Sigmoid colon (tissue), 7 donors: ENCODE measurements around the gene MS4A8. TPM values are rescaled to one million over a fixed set of nuclear protein-coding genes. Genes with fewer than 3 reads are reported as not detected.

Experiments
- DNase-seq: peaks from one replicate; pipeline ENCODE4 v3.0.0-alpha.2; 2019
- H3K27ac ChIP-seq, 4 donors: fragments of 200-600 bp; sonication (generic); one replicate each; pipeline ENCODE4 v1.5.1; 2016 to 2019; ENCODE audit warnings: mild to moderate bottlenecking in 1 of 4
- H3K27me3 ChIP-seq, 3 donors: fragments of 200-600 bp; sonication (generic); one replicate each; pipeline ENCODE4 v1.5.1; 2019; ENCODE audit warnings: mild to moderate bottlenecking in 1 of 3
- H3K36me3 ChIP-seq, 4 donors: fragments of 200-600 bp; sonication (generic); one replicate each; pipeline ENCODE4 v1.5.1; 2016 to 2019
- H3K4me1 ChIP-seq, 4 donors: fragments of 200-600 bp; sonication (generic); one replicate each; pipeline ENCODE4 v1.5.1; 2017 to 2019
- H3K4me3 ChIP-seq, 4 donors: fragments of 200-600 bp; sonication (generic); one replicate each; pipeline ENCODE4 v1.5.1; 2017 to 2019; ENCODE audit warnings: mild to moderate bottlenecking in 2 of 4, moderate library complexity in 1 of 4
- H3K9me3 ChIP-seq, 4 donors: fragments of 200-600 bp in 3 of 4; sonication (generic) in 3 of 4; one replicate each; pipeline versions ENCODE4 v1.5.1 to v1.6.1; 2013 to 2019
- EP300 ChIP-seq, 4 donors: sonication (generic); formaldehyde crosslinking; IDR thresholded peaks; one replicate each; pipeline ENCODE4 v1.6.1; 2017; ENCODE audit warnings: antibody characterized with exemption in 4 of 4
- POLR2A ChIP-seq, 2 donors: fragments of 450-650 bp; IDR thresholded peaks; one replicate each; pipeline ENCODE4 v1.6.1; 2016; ENCODE audit warnings: antibody characterized with exemption in 2 of 2, mild to moderate bottlenecking in 2 of 2, moderate library complexity in 2 of 2
- POLR2AphosphoS5 ChIP-seq, 4 donors: sonication (generic); formaldehyde crosslinking; IDR thresholded peaks; one replicate each; pipeline ENCODE4 v1.6.1; 2017; ENCODE audit warnings: antibody characterized with exemption in 4 of 4
- WGBS, 2 donors: extraction: QIAGEN DNeasy Blood & Tissue Kit; methylation state at CpG; one replicate each; pipeline ENCODE4 v1.1.7; 2013; 5-methylcytosine and 5-hydroxymethylcytosine counted together
- intact Hi-C: fragments of 100-400 bp; cut with DNase I; formaldehyde crosslinking; loops from one replicate; pipeline ENCODE4 v1.15.1; 2023
- polyA plus RNA-seq, 3 donors: library from polyadenylated mRNA; stranded (reverse); fragments of 200-250 nt; gene quantifications; one replicate each; pipeline ENCODE4 v1.2.3, GENCODE V29; 2013
- total RNA-seq, 4 donors: library from RNA; depleted of rRNA; stranded (reverse); fragments of >200 nt; gene quantifications; one replicate each; pipeline ENCODE4 v1.1.0, GENCODE V29; 2016
- TF ChIP-seq, protein P1 (sequence below), 4 experiments: fragments of 450-650 bp in 3 of 4; fragments of 200-600 bp in 1 of 4; IDR thresholded peaks; one replicate each; pipeline ENCODE4 v1.5.1; 2016 to 2019; ENCODE audit warnings: antibody characterized with exemption in 4 of 4, mild to moderate bottlenecking in 3 of 4, moderate library complexity in 2 of 4
- donor health status: healthy with polysubstance abuse.
- donor health status: Bipolar disorder and iron deficiency.
- donor health status: healthy.

The MS4A8 gene
- total and polyA plus RNA-seq, 7 donors = 3.6 to 9.6 (median 4.4) TPM; not detected in 4

DNA sequence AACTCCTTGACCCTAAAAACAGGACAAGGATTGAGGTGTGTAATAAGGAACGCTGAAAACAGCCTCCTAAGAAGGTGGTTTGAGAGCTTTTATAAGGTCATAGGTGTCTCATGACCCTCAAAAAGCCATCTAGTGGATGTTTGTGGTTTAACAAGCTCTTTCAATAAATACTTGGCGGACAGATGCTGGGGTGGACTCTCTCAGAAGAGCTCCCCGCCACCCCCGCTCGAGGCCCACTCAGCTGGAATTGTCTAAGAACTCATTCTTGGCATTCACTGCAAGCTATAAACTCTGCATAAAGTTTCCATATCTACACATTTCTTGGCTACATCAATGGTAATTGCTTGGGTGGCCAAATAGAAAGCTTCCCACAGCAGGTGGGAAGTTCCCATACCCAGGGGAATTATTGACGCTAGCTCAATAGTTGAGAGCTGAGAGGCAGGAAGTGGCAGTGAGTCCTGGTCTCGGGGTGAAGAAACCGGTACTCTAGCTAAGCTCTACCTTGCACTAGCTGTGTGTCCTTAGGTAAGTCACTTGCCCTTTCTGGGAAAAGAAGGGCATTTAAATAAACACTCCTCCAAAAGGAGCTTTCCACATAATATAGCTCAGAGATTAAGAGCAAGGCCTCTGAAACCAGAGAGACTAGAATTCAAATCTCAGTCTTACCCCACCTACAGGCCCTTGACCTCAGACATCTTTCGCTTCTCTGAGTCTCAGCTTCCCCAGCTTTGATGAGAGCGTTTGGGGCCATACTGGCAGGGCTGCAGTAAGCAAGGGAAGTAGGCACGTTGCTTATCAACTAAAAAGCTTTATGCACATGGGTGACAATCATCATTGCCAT, 63.7 kb downstream of the MS4A8 start:
- no peak overlapping the region for H3K27ac ChIP-seq
- no peaks in the 10 kb centered on the region for H3K36me3 ChIP-seq
- 62 to 63% methylated on average over 11 of the region's 11 CpGs for WGBS, 2 donors
- no peaks in the 10 kb centered on the region for H3K4me1 ChIP-seq
- intact Hi-C loops = no loop called here
- H3K9me3 ChIP-seq = no peaks in the 10 kb centered on the region
- DNase-seq = no peak
- H3K27me3 ChIP-seq = peaks cover 0 to 15% (median 0%) of the 10 kb centered on the region in 3 donors
- TF ChIP-seq POLR2AphosphoS5 (IDR thresholded peaks at IDR 0.05) (no peak), EP300 (IDR thresholded peaks at IDR 0.05) (no peak), POLR2A (IDR thresholded peaks at IDR 0.05) (no peak)
- TF ChIP-seq, protein P1, sequence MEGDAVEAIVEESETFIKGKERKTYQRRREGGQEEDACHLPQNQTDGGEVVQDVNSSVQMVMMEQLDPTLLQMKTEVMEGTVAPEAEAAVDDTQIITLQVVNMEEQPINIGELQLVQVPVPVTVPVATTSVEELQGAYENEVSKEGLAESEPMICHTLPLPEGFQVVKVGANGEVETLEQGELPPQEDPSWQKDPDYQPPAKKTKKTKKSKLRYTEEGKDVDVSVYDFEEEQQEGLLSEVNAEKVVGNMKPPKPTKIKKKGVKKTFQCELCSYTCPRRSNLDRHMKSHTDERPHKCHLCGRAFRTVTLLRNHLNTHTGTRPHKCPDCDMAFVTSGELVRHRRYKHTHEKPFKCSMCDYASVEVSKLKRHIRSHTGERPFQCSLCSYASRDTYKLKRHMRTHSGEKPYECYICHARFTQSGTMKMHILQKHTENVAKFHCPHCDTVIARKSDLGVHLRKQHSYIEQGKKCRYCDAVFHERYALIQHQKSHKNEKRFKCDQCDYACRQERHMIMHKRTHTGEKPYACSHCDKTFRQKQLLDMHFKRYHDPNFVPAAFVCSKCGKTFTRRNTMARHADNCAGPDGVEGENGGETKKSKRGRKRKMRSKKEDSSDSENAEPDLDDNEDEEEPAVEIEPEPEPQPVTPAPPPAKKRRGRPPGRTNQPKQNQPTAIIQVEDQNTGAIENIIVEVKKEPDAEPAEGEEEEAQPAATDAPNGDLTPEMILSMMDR (IDR thresholded peaks at IDR 0.05) = no peak
- no peak overlapping the region for H3K4me3 ChIP-seq

DNA sequence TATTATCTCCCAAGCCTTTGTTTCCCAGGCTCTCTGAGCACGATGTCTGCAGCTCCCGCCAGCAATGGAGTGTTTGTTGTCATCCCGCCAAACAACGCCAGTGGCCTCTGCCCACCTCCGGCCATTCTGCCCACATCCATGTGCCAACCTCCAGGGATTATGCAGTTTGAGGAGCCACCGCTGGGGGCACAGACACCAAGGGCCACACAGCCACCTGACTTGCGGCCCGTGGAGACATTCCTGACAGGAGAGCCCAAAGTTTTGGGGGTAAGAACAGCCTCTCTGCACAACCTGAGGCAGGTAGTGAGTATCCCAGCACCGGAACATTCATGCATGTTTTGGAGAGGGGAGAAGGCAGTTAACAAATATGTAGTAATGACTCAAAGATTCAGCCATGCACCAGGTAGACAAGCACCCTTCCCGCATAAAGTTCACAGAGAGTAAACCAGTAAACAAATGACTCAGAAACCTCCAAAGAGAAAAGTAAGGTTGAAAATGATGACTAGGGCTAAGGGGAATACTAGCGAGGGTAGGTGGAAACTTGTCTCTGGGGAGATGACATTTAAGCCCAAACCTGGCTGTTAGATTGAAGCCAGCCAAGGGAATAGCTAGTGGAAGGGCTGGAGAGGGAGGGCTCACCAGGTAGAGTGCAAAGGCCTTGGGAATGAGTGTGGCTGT, 64.4 kb downstream of the MS4A8 start:
- H3K36me3 ChIP-seq = no peaks in the 10 kb centered on the region
- H3K27me3 ChIP-seq = peaks cover 0 to 15% (median 0%) of the 10 kb centered on the region in 3 donors
- TF ChIP-seq EP300 (IDR thresholded peaks at IDR 0.05) (no peak), POLR2A (IDR thresholded peaks at IDR 0.05) (no peak), POLR2AphosphoS5 (IDR thresholded peaks at IDR 0.05) (no peak)
- TF ChIP-seq, protein P1 (IDR thresholded peaks at IDR 0.05) = no peak
- intact Hi-C loops = no loop called here
- H3K4me3 ChIP-seq = no peak overlapping the region
- WGBS, 2 donors = 86 to 87% methylated on average over 11 of the region's 11 CpGs
- H3K9me3 ChIP-seq = no peaks in the 10 kb centered on the region
- no peak overlapping the region for H3K27ac ChIP-seq
- no peaks in the 10 kb centered on the region for H3K4me1 ChIP-seq
- DNase-seq = no peak

DNA sequence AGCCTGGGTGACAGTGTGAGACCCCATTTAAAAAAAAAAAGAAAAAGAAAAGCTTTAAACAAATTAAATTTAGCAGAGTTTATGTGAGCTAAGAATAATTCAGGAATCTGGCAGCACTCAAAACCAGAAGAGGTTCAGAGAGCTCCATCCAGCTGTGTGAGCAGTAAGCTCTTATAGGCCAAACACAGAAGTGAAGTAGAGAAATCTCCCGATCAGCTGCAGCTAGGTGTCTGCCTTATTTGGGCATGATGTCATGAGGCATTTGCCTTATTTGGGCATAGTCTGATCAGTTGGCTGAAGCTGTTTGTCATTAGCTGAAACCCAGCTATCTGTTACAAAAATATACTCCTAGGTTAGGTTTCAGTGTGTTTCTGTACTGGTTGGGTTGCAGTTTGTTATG, 65.5 kb downstream of the MS4A8 start:
- Histone ChIP-seq H3K4me3 (no peak overlapping the region), H3K36me3 (no peaks in the 10 kb centered on the region), H3K4me1 (no peaks in the 10 kb centered on the region), H3K27ac (no peak overlapping the region), H3K27me3 (peaks cover 0 to 15% (median 0%) of the 10 kb centered on the region in 3 donors), H3K9me3 (no peaks in the 10 kb centered on the region)
- WGBS, 2 donors = 31 to 45% methylated on average over 1 of the region's 1 CpG
- TF ChIP-seq POLR2AphosphoS5 (IDR thresholded peaks at IDR 0.05) (no peak), EP300 (IDR thresholded peaks at IDR 0.05) (no peak), POLR2A (IDR thresholded peaks at IDR 0.05) (no peak)
- TF ChIP-seq, protein P1 (IDR thresholded peaks at IDR 0.05) = no peak
- no peak for DNase-seq
- intact Hi-C loops = no loop called here

DNA sequence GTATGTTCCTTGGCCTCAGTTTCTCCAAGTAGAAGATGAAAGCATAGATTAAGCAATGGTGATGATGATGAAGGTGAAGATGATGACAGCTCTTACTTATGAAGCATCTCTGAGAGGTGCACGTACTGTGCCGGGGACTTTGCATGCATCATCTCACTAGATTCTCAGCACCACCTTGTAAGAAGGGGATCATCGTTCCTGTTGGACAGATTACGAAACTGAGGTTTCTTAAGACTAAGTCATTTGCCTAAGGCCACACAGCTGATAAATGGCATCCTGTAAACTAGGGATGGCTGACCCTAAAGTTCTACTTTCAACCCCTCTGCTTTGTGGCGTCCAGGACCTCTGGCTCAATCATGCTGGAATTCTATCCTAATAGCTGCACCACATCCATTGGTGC, 65.9 kb downstream of the MS4A8 start:
- peaks cover 0 to 15% (median 0%) of the 10 kb centered on the region in 3 donors for H3K27me3 ChIP-seq
- no peaks in the 10 kb centered on the region for H3K4me1 ChIP-seq
- TF ChIP-seq POLR2A (IDR thresholded peaks at IDR 0.05) = no peak
- TF ChIP-seq POLR2AphosphoS5 (IDR thresholded peaks at IDR 0.05) = no peak
- TF ChIP-seq, protein P1 (IDR thresholded peaks at IDR 0.05) = no peak
- no peak for TF ChIP-seq EP300 (IDR thresholded peaks at IDR 0.05)
- intact Hi-C loops = no loop called here
- H3K27ac ChIP-seq = no peak overlapping the region
- no peak overlapping the region for H3K4me3 ChIP-seq
- 88 to 91% methylated on average over 5 of the region's 5 CpGs for WGBS, 2 donors
- DNase-seq = no peak
- H3K36me3 ChIP-seq = no peaks in the 10 kb centered on the region
- H3K9me3 ChIP-seq = no peaks in the 10 kb centered on the region

Other genes with a start within 250 kb of the MS4A8 start
- gene MS4A1, start 243.8 kb upstream of the MS4A8 start, total RNA-seq = not detected
- gene MS4A1, start 243.8 kb upstream of the MS4A8 start, polyA plus RNA-seq = 100 to 1,000 TPM in 1 of 3 donors, 1 to 10 TPM in 1, under 1 TPM in 1; 0.69 to 109 (median 1.8) TPM
- gene MS4A12, start 206.8 kb upstream of the MS4A8 start, total RNA-seq = under 1 TPM in 1 of 4 donors, not detected in 3; 0.41 TPM
- gene MS4A12, start 206.8 kb upstream of the MS4A8 start, polyA plus RNA-seq = 100 to 1,000 TPM; 356 to 427 (median 402) TPM
- gene MS4A13, start 184.2 kb upstream of the MS4A8 start, total RNA-seq = not detected
- gene MS4A13, start 184.2 kb upstream of the MS4A8 start, polyA plus RNA-seq = not detected
- gene MS4A18, start 25.1 kb downstream of the MS4A8 start, total RNA-seq = not detected
- gene MS4A18, start 25.1 kb downstream of the MS4A8 start, polyA plus RNA-seq = under 1 TPM in 1 of 3 donors, not detected in 2; 0.10 TPM
- not detected for gene MS4A15, start 57.3 kb downstream of the MS4A8 start, total RNA-seq
- under 1 TPM in 1 of 3 donors, not detected in 2; 0.04 TPM for gene MS4A15, start 57.3 kb downstream of the MS4A8 start, polyA plus RNA-seq
- not detected for gene MS4A10, start 85.7 kb downstream of the MS4A8 start, total RNA-seq
- gene MS4A10, start 85.7 kb downstream of the MS4A8 start, polyA plus RNA-seq = not detected
- gene CCDC86, start 142.5 kb downstream of the MS4A8 start, total RNA-seq = 10 to 100 TPM in 2 of 4 donors, 1 to 10 TPM in 2; 8.6 to 12.0 (median 10.8) TPM
- 10 to 100 TPM in 1 of 3 donors, 1 to 10 TPM in 2; 4.8 to 24.0 (median 9.0) TPM for gene CCDC86, start 142.5 kb downstream of the MS4A8 start, polyA plus RNA-seq
- gene PTGDR2, start 156.3 kb downstream of the MS4A8 start, total RNA-seq = under 1 TPM in 3 of 4 donors, not detected in 1; 0.27 to 0.83 (median 0.71) TPM
- 1 to 10 TPM in 2 of 3 donors, under 1 TPM in 1; 0.60 to 2.2 (median 1.4) TPM for gene PTGDR2, start 156.3 kb downstream of the MS4A8 start, polyA plus RNA-seq
- not detected for gene ZP1, start 167.9 kb downstream of the MS4A8 start, total RNA-seq
- gene ZP1, start 167.9 kb downstream of the MS4A8 start, polyA plus RNA-seq = under 1 TPM in 1 of 3 donors, not detected in 2; 0.15 TPM
- 10 to 100 TPM; 37.1 to 52.5 (median 38.9) TPM for gene PRPF19, start 207.0 kb downstream of the MS4A8 start, total RNA-seq
- 10 to 100 TPM; 41.2 to 92.3 (median 42.0) TPM for gene PRPF19, start 207.0 kb downstream of the MS4A8 start, polyA plus RNA-seq
- 100 to 1,000 TPM in 2 of 4 donors, 10 to 100 TPM in 2; 86.2 to 115 (median 98.4) TPM for gene TMEM109, start 214.5 kb downstream of the MS4A8 start, total RNA-seq
- 10 to 100 TPM; 16.2 to 57.7 (median 17.3) TPM for gene TMEM109, start 214.5 kb downstream of the MS4A8 start, polyA plus RNA-seq
- gene TMEM132A, start 224.8 kb downstream of the MS4A8 start, total RNA-seq = 10 to 100 TPM in 1 of 4 donors, 1 to 10 TPM in 2, under 1 TPM in 1; 0.49 to 17.4 (median 2.9) TPM
- gene TMEM132A, start 224.8 kb downstream of the MS4A8 start, polyA plus RNA-seq = 1 to 10 TPM in 2 of 3 donors, under 1 TPM in 1; 0.60 to 8.5 (median 2.3) TPM